H9 (cell line): ENCODE results near the gene LYSMD2. TPM values are rescaled to one million over a fixed set of nuclear protein-coding genes. Genes with fewer than 3 reads are reported as not detected.

ENCODE experiments used
- DNase-seq: peaks from one replicate; pipeline ENCODE4 v3.0.0-alpha.2; 2017
- H2AFZ ChIP-seq: one replicate; pipeline ENCODE4 v1.6.1; 2013; ENCODE audit warnings: mild to moderate bottlenecking, low read length, control low read depth, moderate library complexity
- H2AK5ac ChIP-seq: 2 replicates; pipeline ENCODE4 v1.6.1; 2013; ENCODE audit warnings: low read length, control low read depth, mixed read lengths; ENCODE audit not compliant: insufficient read length
- H2BK120ac ChIP-seq: one replicate; pipeline ENCODE4 v1.6.1; 2013; ENCODE audit warnings: low read depth, mild to moderate bottlenecking, low read length, control low read depth, inconsistent platforms; ENCODE audit not compliant: poor library complexity, severe bottlenecking
- H2BK12ac ChIP-seq: 2 replicates; pipeline ENCODE4 v1.6.1; 2013; ENCODE audit warnings: low read length, control low read depth, mixed read lengths, low read depth; ENCODE audit not compliant: insufficient read length
- H2BK15ac ChIP-seq: 2 replicates; pipeline ENCODE4 v1.6.1; 2013; ENCODE audit warnings: low read depth, low read length, control low read depth
- H2BK20ac ChIP-seq: one replicate; pipeline ENCODE4 v1.6.1; 2013; ENCODE audit warnings: low read depth, mild to moderate bottlenecking, low read length, control low read depth, inconsistent platforms; ENCODE audit not compliant: poor library complexity, severe bottlenecking
- H2BK5ac ChIP-seq: 2 replicates; pipeline ENCODE4 v1.6.1; 2013; ENCODE audit warnings: low read length, control low read depth, mixed read lengths; ENCODE audit not compliant: insufficient read length
- H3K14ac ChIP-seq: 2 replicates; pipeline ENCODE4 v1.6.1; 2013; ENCODE audit warnings: low read length, control low read depth; ENCODE audit not compliant: insufficient read depth
- H3K18ac ChIP-seq: 2 replicates; pipeline ENCODE4 v1.6.1; 2013; ENCODE audit warnings: low read depth, mild to moderate bottlenecking, mixed read lengths, low read length, control low read depth; ENCODE audit not compliant: insufficient read length
- H3K23ac ChIP-seq: 2 replicates; pipeline ENCODE4 v1.6.1; 2013; ENCODE audit warnings: low read length, control low read depth, mixed read lengths, low read depth; ENCODE audit not compliant: insufficient read length
- H3K23me2 ChIP-seq: 2 replicates; pipeline ENCODE4 v1.6.1; 2013; ENCODE audit warnings: low read depth, mild to moderate bottlenecking, mixed read lengths, low read length, control low read depth; ENCODE audit not compliant: insufficient read length, poor library complexity, severe bottlenecking
- H3K27ac ChIP-seq: 2 replicates; pipeline ENCODE4 v1.5.1; 2013; ENCODE audit warnings: low read length, control low read depth, mixed read lengths, low read depth; ENCODE audit not compliant: insufficient read length
- H3K27me3 ChIP-seq: 2 replicates; pipeline ENCODE4 v1.6.1; 2013; ENCODE audit warnings: low read length, control low read depth, inconsistent platforms; ENCODE audit not compliant: insufficient read depth
- H3K4ac ChIP-seq: 2 replicates; pipeline ENCODE4 v1.6.1; 2013; ENCODE audit warnings: low read depth, mild to moderate bottlenecking, control low read depth, inconsistent platforms, low read length, moderate library complexity
- H3K4me1 ChIP-seq: 2 replicates; pipeline ENCODE4 v1.6.1; 2013; ENCODE audit warnings: low read length, control low read depth, inconsistent platforms; ENCODE audit not compliant: insufficient read depth
- H3K4me2 ChIP-seq: 2 replicates; pipeline ENCODE4 v1.6.1; 2013; ENCODE audit warnings: low read length, control low read depth, mixed read lengths; ENCODE audit not compliant: insufficient read length, insufficient read depth
- H3K56ac ChIP-seq: 2 replicates; pipeline ENCODE4 v1.6.1; 2013; ENCODE audit warnings: low read depth, mild to moderate bottlenecking, mixed read lengths, low read length, control low read depth; ENCODE audit not compliant: insufficient read length
- H3K79me1 ChIP-seq: 2 replicates; pipeline ENCODE4 v1.6.1; 2013; ENCODE audit warnings: low read depth, mild to moderate bottlenecking, moderate library complexity, low read length, control low read depth, inconsistent platforms; ENCODE audit not compliant: insufficient read depth, poor library complexity, severe bottlenecking
- H3K79me2 ChIP-seq: 2 replicates; pipeline ENCODE4 v1.6.1; 2013; ENCODE audit warnings: low read length, control low read depth, inconsistent platforms; ENCODE audit not compliant: insufficient read depth
- H3K9ac ChIP-seq: 2 replicates; pipeline ENCODE4 v1.6.1; 2013; ENCODE audit warnings: low read length, control low read depth, mixed read lengths; ENCODE audit not compliant: insufficient read length; ENCODE audit errors: extremely low read depth
- H3K9me3 ChIP-seq: one replicate; pipeline ENCODE4 v1.6.1; 2013; ENCODE audit warnings: low read depth, low read length, inconsistent platforms; ENCODE audit not compliant: control insufficient read depth
- H3T11ph ChIP-seq: one replicate; pipeline ENCODE4 v1.6.1; 2013; ENCODE audit warnings: mild to moderate bottlenecking, low read length, control low read depth, inconsistent platforms
- H4K20me1 ChIP-seq: one replicate; pipeline ENCODE4 v1.6.1; 2013; ENCODE audit not compliant: control insufficient read depth, insufficient read length, insufficient read depth
- H4K5ac ChIP-seq: 2 replicates; pipeline ENCODE4 v1.6.1; 2013; ENCODE audit warnings: low read depth, mild to moderate bottlenecking, mixed read lengths, low read length, control low read depth; ENCODE audit not compliant: insufficient read length
- H4K8ac ChIP-seq: replicated peaks from 2 replicates; pipeline ENCODE4 v1.6.1; 2013; ENCODE audit warnings: low read length, control low read depth, mixed read lengths, low read depth; ENCODE audit not compliant: insufficient read length
- H4K91ac ChIP-seq: 2 replicates; pipeline ENCODE4 v1.6.1; 2013; ENCODE audit warnings: low read depth, mild to moderate bottlenecking, moderate library complexity, mixed read lengths, low read length, control low read depth; ENCODE audit not compliant: insufficient read length
- H3K27ac Mint-ChIP-seq, 3 experiments: 2 replicates in 2 of 3; 3 replicates in 1 of 3; pipeline ENCODE4 v1.8.0; 2020 to 2021; ENCODE audit warnings: mixed read lengths in 3 of 3, mild to moderate bottlenecking in 1 of 3, moderate library complexity in 1 of 3
- H3K27me3 Mint-ChIP-seq: 2 replicates; pipeline ENCODE4 v1.8.0; 2021; ENCODE audit warnings: low read depth, mild to moderate bottlenecking, moderate library complexity, mixed read lengths
- H3K36me3 Mint-ChIP-seq, 3 experiments: 2 replicates in 2 of 3; 3 replicates in 1 of 3; pipeline ENCODE4 v1.8.0; 2020 to 2021; ENCODE audit warnings: low read depth in 3 of 3, mixed read lengths in 3 of 3; ENCODE audit not compliant: insufficient read depth in 1 of 3
- H3K4me1 Mint-ChIP-seq, 2 experiments: 2 replicates each; pipeline ENCODE4 v1.8.0; 2020; ENCODE audit warnings: mixed read lengths in 2 of 2
- H3K4me3 Mint-ChIP-seq, 2 experiments: 2 replicates in 1 of 2; 3 replicates in 1 of 2; pipeline ENCODE4 v1.8.0; 2020 to 2021; ENCODE audit warnings: mild to moderate bottlenecking in 2 of 2, mixed read lengths in 2 of 2, moderate library complexity in 1 of 2
- H3K9me3 Mint-ChIP-seq, 2 experiments: 2 replicates in 1 of 2; 3 replicates in 1 of 2; pipeline ENCODE4 v1.8.0; 2020; ENCODE audit warnings: mild to moderate bottlenecking in 2 of 2, mixed read lengths in 2 of 2, moderate library complexity in 1 of 2
- WGBS: extraction: QIAGEN DNeasy Blood & Tissue Kit; methylation state at CpG from one replicate; pipeline ENCODE4 v1.1.7; 2013; ENCODE audit warnings: missing lambda C conversion rate, low lambda C conversion rate, mixed read lengths; ENCODE audit not compliant: insufficient read length; ENCODE audit errors: extremely low coverage; 5-methylcytosine and 5-hydroxymethylcytosine counted together
- total RNA-seq: library from RNA; stranded (reverse); gene quantifications from 2 replicates; pipeline ENCODE4 v1.2.1, GENCODE V29; 2021
- TF ChIP-seq, protein P1 (sequence below): fragments of 200-600 bp; sonication (generic); conservative IDR thresholded peaks from 3 replicates; pipeline ENCODE4 v1.8.0; 2021; ENCODE audit warnings: antibody characterized with exemption, mild to moderate bottlenecking

The LYSMD2 gene
- total RNA-seq, 1 experiment from 2014 or later, result 3.9 TPM

DNA sequence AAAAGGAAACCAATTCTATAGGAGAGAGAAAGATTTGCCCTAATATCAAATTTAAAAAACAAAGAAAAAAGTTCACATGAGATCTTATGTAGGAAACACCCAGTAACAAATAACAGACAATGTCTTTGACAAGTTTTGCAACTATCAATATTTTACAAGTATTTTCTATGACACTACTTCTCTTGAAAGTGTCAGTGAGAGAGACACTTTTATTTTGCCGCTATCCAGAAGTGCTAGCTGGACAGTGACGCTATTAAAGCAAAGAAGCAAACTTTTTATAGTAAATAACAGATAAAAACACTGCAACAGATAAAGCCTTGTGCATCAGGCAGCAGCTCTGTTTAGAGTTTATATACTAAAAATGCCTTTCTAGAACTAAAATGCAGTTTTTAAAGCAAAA lies 13.3 kb downstream of the LYSMD2 start:
- H3K9ac ChIP-seq, result no peak overlapping the region
- no peak overlapping the region for H4K91ac ChIP-seq
- H3K4me1 ChIP-seq, result peaks cover 7% of the 10 kb centered on the region; the same call in 1 of the 2 replicates
- no peak for DNase-seq
- no peaks in the 10 kb centered on the region for H3K79me2 ChIP-seq
- no peak overlapping the region for H2AK5ac ChIP-seq
- no peaks in the 10 kb centered on the region for H3K27me3 ChIP-seq
- H3K18ac ChIP-seq, result no peak overlapping the region
- Mint-ChIP-seq H3K4me3 (no peak overlapping the region), H3K4me1 (peaks cover 27% of the 10 kb centered on the region in 2 experiments), H3K9me3 (no peaks in the 10 kb centered on the region), H3K27me3 (peaks cover 5% of the 10 kb centered on the region; the same call in 1 of the 2 replicates), H3K27ac (no peak overlapping the region), H3K36me3 (peaks cover 0 to 5% (median 2%) of the 10 kb centered on the region in 3 experiments; a peak in 4 of 7 replicates)
- no peak overlapping the region for H3T11ph ChIP-seq
- no peak overlapping the region for H3K14ac ChIP-seq
- H4K8ac ChIP-seq, result no peak overlapping the region
- no peak overlapping the region for H3K56ac ChIP-seq
- no peaks in the 10 kb centered on the region for H4K20me1 ChIP-seq
- TF ChIP-seq, protein P1, sequence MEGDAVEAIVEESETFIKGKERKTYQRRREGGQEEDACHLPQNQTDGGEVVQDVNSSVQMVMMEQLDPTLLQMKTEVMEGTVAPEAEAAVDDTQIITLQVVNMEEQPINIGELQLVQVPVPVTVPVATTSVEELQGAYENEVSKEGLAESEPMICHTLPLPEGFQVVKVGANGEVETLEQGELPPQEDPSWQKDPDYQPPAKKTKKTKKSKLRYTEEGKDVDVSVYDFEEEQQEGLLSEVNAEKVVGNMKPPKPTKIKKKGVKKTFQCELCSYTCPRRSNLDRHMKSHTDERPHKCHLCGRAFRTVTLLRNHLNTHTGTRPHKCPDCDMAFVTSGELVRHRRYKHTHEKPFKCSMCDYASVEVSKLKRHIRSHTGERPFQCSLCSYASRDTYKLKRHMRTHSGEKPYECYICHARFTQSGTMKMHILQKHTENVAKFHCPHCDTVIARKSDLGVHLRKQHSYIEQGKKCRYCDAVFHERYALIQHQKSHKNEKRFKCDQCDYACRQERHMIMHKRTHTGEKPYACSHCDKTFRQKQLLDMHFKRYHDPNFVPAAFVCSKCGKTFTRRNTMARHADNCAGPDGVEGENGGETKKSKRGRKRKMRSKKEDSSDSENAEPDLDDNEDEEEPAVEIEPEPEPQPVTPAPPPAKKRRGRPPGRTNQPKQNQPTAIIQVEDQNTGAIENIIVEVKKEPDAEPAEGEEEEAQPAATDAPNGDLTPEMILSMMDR, result no peak
- no peak overlapping the region for H2BK15ac ChIP-seq
- H3K23ac ChIP-seq, result no peak overlapping the region
- no peak overlapping the region for H3K27ac ChIP-seq
- H3K4me2 ChIP-seq, result no peak overlapping the region
- H2BK12ac ChIP-seq, result no peak overlapping the region
- H2BK5ac ChIP-seq, result no peak overlapping the region
- no peak overlapping the region for H3K4ac ChIP-seq
- H2AFZ ChIP-seq, result no peak overlapping the region
- no peaks in the 10 kb centered on the region for H3K9me3 ChIP-seq
- no peak overlapping the region for H2BK20ac ChIP-seq
- H3K23me2 ChIP-seq, result no peaks in the 10 kb centered on the region
- WGBS, result no CpG with 5 or more reads among the region's 2 CpGs
- H2BK120ac ChIP-seq, result no peak overlapping the region
- no peaks in the 10 kb centered on the region for H3K79me1 ChIP-seq
- H4K5ac ChIP-seq, result no peak overlapping the region
